ENCODE data around the gene CBX8.

DNA sequence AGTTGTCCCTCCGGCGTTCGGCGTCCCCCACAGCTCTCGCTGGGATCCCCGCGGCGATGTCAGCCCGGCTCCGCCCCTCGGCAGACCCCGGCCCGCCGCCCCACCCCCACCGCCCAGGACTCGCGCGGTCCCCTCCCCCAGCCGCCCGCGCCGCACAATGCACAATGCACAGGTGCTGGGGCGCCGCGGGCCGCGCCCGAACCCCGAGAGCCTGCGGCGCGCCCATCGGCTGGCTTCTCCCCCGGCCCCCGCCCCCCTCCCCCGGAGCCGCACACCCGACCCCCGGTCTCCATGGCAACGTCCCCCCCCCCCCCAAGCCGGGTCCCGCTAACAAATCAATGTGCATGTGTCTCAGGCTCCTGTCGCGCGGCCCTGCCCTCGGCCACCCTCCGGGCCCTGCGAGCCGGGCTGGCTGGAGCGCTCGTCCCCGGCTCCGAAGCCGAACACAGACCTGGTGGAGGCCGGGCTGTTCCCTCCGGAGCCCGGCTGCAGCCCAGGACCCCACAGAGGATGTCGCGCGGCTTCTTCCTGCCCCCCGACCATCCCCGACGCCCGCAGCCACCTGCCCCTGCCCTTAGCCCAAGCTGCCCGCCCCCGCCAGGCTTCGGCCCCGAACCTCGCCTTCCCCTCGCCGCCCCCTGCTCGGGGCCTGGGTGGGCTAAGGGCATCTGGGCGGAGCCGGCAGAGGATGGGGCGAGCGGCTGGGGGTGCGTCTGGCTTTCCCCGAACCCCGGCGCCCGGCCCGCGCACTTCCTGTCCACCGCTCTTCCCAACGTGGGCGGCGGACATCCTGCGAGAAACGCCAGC, 818 bp upstream of the CBX8 start:
- TF ChIP-seq, protein P1, sequence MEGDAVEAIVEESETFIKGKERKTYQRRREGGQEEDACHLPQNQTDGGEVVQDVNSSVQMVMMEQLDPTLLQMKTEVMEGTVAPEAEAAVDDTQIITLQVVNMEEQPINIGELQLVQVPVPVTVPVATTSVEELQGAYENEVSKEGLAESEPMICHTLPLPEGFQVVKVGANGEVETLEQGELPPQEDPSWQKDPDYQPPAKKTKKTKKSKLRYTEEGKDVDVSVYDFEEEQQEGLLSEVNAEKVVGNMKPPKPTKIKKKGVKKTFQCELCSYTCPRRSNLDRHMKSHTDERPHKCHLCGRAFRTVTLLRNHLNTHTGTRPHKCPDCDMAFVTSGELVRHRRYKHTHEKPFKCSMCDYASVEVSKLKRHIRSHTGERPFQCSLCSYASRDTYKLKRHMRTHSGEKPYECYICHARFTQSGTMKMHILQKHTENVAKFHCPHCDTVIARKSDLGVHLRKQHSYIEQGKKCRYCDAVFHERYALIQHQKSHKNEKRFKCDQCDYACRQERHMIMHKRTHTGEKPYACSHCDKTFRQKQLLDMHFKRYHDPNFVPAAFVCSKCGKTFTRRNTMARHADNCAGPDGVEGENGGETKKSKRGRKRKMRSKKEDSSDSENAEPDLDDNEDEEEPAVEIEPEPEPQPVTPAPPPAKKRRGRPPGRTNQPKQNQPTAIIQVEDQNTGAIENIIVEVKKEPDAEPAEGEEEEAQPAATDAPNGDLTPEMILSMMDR (IDR thresholded peaks at IDR 0.05; ENCODE audit: low read depth, low read length, poor library complexity, severe bottlenecking) = no peak
- TF ChIP-seq EZH2phosphoT487 (IDR thresholded peaks at IDR 0.05; ENCODE audit: borderline replicate concordance, low read length) = no peak; the same call in 1 of the 2 replicates
